OCI-M2 (cell line): Measurements from ENCODE around the gene BFAR.
"Not testable (repeated sequence)": the region's sequence is repeated elsewhere in the genome, so short reads cannot be mapped to it uniquely, and the experiment has no call there.

Experiments used
- DNase-seq: peaks from one replicate; lab custom pipeline; 2025; ENCODE audit not compliant: unreplicated experiment; lab: John Stamatoyannopoulos, UW

BFAR gene

GRCh38 chr16:14632693-14633569 lies at the start of gene BFAR:
BFAR (plus strand) TSS chr16:14632951; CDS start chr16:14644347, 11,396 bp downstream.
- DNase-seq: peak; percentile 56

- no peak for DNase-seq
These were observed 47.5 kb upstream of the BFAR start for GRCh38 chr16:14585287-14585686.

- DNase-seq: no peak
These were observed 46.0 kb upstream of the BFAR start for GRCh38 chr16:14586637-14587305.

- DNase-seq: no peak
These were observed 32.6 kb upstream of the BFAR start for GRCh38 chr16:14600164-14600563.

GRCh38 chr16:14602443-14602963 lies 30.2 kb upstream of the BFAR start:
- no peak for DNase-seq

- no peak for DNase-seq
These were observed 26.6 kb upstream of the BFAR start for GRCh38 chr16:14606102-14606501.

GRCh38 chr16:14608111-14608566 lies 24.6 kb upstream of the BFAR start:
- no peak for DNase-seq

GRCh38 chr16:14608604-14609003 lies 24.1 kb upstream of the BFAR start:
- no peak for DNase-seq

- no peak for DNase-seq
These were observed 23.0 kb upstream of the BFAR start for GRCh38 chr16:14609716-14610115.

GRCh38 chr16:14611660-14612059 lies 21.1 kb upstream of the BFAR start:
- DNase-seq: no peak

GRCh38 chr16:14613991-14614390 lies 18.8 kb upstream of the BFAR start:
- no peak for DNase-seq

- DNase-seq: no peak
These were observed 16.5 kb upstream of the BFAR start for GRCh38 chr16:14616280-14616679.

- DNase-seq: no peak
These were observed 14.2 kb upstream of the BFAR start for GRCh38 chr16:14618566-14618965.

GRCh38 chr16:14627078-14627477 lies 5.7 kb upstream of the BFAR start:
- no peak for DNase-seq

- DNase-seq: no peak
These were observed 3.7 kb upstream of the BFAR start for GRCh38 chr16:14628806-14629611.

- no peak for DNase-seq
These were observed 3.2 kb upstream of the BFAR start for GRCh38 chr16:14629612-14629918.

GRCh38 chr16:14629919-14630619 lies 2.7 kb upstream of the BFAR start, which contains the start of gene PARN:
PARN (minus strand) TSS chr16:14630260; CDS start chr16:14630125, 135 bp downstream.
- peak; percentile 89 for DNase-seq

GRCh38 chr16:14630620-14631330 lies 2.0 kb upstream of the BFAR start:
- not testable (repeated sequence) for DNase-seq

GRCh38 chr16:14634389-14634725 lies 1.6 kb downstream of the BFAR start:
- no peak for DNase-seq
